Measurements from ENCODE around the gene USP21. TPM values are rescaled to one million over a fixed set of nuclear protein-coding genes. Genes with fewer than 3 reads are reported as not detected.

The USP21 gene
- total RNA-seq, 1 experiment from 2014 or later = 9.7 TPM

- no peak for DNase-seq (ENCODE audit: low read depth)
These were observed 7.6 kb downstream of the USP21 start for GRCh38 chr1:161166669-161167548.

GRCh38 chr1:161168906-161169305, 9.6 kb downstream of the USP21 start:
- DNase-seq (ENCODE audit: low read depth) = no peak

- DNase-seq (ENCODE audit: low read depth) = no peak
These were observed 11.9 kb downstream of the USP21 start for GRCh38 chr1:161171191-161171590.

GRCh38 chr1:161171696-161172095, 12.4 kb downstream of the USP21 start:
- no peak for DNase-seq (ENCODE audit: low read depth)

GRCh38 chr1:161172349-161172748, 13.0 kb downstream of the USP21 start:
- no peak for DNase-seq (ENCODE audit: low read depth)

GRCh38 chr1:161172776-161173376, 13.6 kb downstream of the USP21 start:
- DNase-seq (ENCODE audit: low read depth) = no peak

- DNase-seq (ENCODE audit: low read depth) = no peak
These were observed 14.4 kb downstream of the USP21 start for GRCh38 chr1:161173711-161174110.

- DNase-seq (ENCODE audit: low read depth) = no peak
These were observed 15.6 kb downstream of the USP21 start for GRCh38 chr1:161174911-161175310.

- DNase-seq (ENCODE audit: low read depth) = no peak
These were observed 16.6 kb downstream of the USP21 start for GRCh38 chr1:161175771-161176453.

GRCh38 chr1:161176468-161177111, 17.3 kb downstream of the USP21 start:
- DNase-seq (ENCODE audit: low read depth) = no peak

- peak; percentile 65 for DNase-seq (ENCODE audit: low read depth)
These were observed 18.0 kb downstream of the USP21 start, which contains the start of gene B4GALT3 for GRCh38 chr1:161177112-161177935. B4GALT3 (minus strand) TSS chr1:161177507; CDS start chr1:161176060, 1,447 bp downstream.

- DNase-seq (ENCODE audit: low read depth) = no peak
These were observed 18.6 kb downstream of the USP21 start for GRCh38 chr1:161177936-161178244.

- DNase-seq (ENCODE audit: low read depth) = no peak
These were observed 20.4 kb downstream of the USP21 start for GRCh38 chr1:161179698-161180097.

GRCh38 chr1:161180639-161181038, 21.3 kb downstream of the USP21 start:
- no peak for DNase-seq (ENCODE audit: low read depth)

GRCh38 chr1:161182214-161182613, 22.9 kb downstream of the USP21 start:
- peak; percentile 87 for DNase-seq (ENCODE audit: low read depth)

GRCh38 chr1:161185282-161185682, 26.0 kb downstream of the USP21 start:
- peak; percentile 58 for DNase-seq (ENCODE audit: low read depth)

GRCh38 chr1:161185732-161186311, 26.5 kb downstream of the USP21 start:
- DNase-seq (ENCODE audit: low read depth) = no peak

GRCh38 chr1:161187311-161187710, 28.0 kb downstream of the USP21 start:
- DNase-seq (ENCODE audit: low read depth) = no peak

- no peak for DNase-seq (ENCODE audit: low read depth)
These were observed 29.1 kb downstream of the USP21 start for GRCh38 chr1:161188381-161188780.

GRCh38 chr1:161189036-161189435, 29.7 kb downstream of the USP21 start:
- DNase-seq (ENCODE audit: low read depth) = no peak
